HCT116 (cell line): ENCODE data around the gene BDKRB1. TPM values are rescaled to one million over a fixed set of nuclear protein-coding genes. Genes with fewer than 3 reads are reported as not detected.

Experiments
- ATAC-seq: fragments of 200-7000 bp; cut with Tn5 transposase; 2 replicates; pipeline ENCODE4 v1.9.1; 2020; ENCODE audit warnings: mild to moderate bottlenecking, moderate library complexity
- BruUV-seq: library from RNA; stranded (reverse); fragments of 400-500 nt; replicated peaks from 2 replicates; lab custom pipeline; 2021; lab: Mats Ljungman, UMichigan
- CTCF ChIA-PET: fragments of 300-600 bp; sonication (Branson Sonifier 250); formaldehyde crosslinking; loops from one replicate; lab custom pipeline; 2021; ENCODE audit warnings: antibody characterized with exemption; lab: Charles Lee
- POLR2A ChIA-PET: fragments of 300-600, 350-600 bp; sonication (Branson Sonifier 250); formaldehyde crosslinking; loops from one replicate; lab custom pipeline; 2021; ENCODE audit warnings: antibody characterized with exemption; lab: Charles Lee
- RAD21 ChIA-PET, 2 experiments: fragments of 300-600 bp; sonication (Branson Sonifier 250); formaldehyde crosslinking; loops; one replicate each; lab custom pipeline; 2023; ENCODE audit warnings: low total read pairs in 2 of 2; ENCODE audit not compliant: uncharacterized antibody in 2 of 2, unreplicated experiment in 2 of 2, low non-redundant PET in 1 of 2; lab: Charles Lee
- DNase-seq: peaks from one replicate; pipeline ENCODE4 v3.0.0-alpha.2; 2010; ENCODE audit warnings: low read depth, low spot score
- H2AFZ ChIP-seq: fragments of 200-600 bp; shearing (Covaris generic), sonication (generic); 2 replicates; pipeline ENCODE4 v1.6.1; 2017; ENCODE audit warnings: low read depth, mixed run types, mixed read lengths, antibody characterized with exemption, low read length; ENCODE audit not compliant: poor library complexity, severe bottlenecking
- H3K27ac ChIP-seq: 2 replicates; pipeline ENCODE4 v1.5.1; 2012; ENCODE audit warnings: low read depth, low read length
- H3K27me3 ChIP-seq: fragments of 200-600 bp; sonication (generic); 2 replicates; pipeline ENCODE4 v1.6.1; 2016; ENCODE audit warnings: mixed run types, low read length, mixed read lengths; ENCODE audit not compliant: insufficient read depth
- H3K36me3 ChIP-seq, 2 experiments: fragments of 200-500 bp in 1 of 2; fragments of 200-600 bp in 1 of 2; sonication (Bioruptor generic) in 1 of 2; sonication (generic) in 1 of 2; 2 replicates each; pipeline versions ENCODE4 v1.5.1 to v1.6.1; 2014 to 2016; ENCODE audit warnings: low read length in 2 of 2, inconsistent platforms in 1 of 2, mixed read lengths in 1 of 2, mixed run types in 1 of 2; ENCODE audit not compliant: insufficient read depth in 2 of 2, control insufficient read depth in 1 of 2
- H3K4me1 ChIP-seq, 2 experiments: fragments of 200-600 bp in 1 of 2; sonication (generic) in 1 of 2; 2 replicates each; pipeline versions ENCODE4 v1.5.1 to v1.6.1; 2012 to 2017; ENCODE audit warnings: low read length in 2 of 2, inconsistent platforms in 1 of 2, mild to moderate bottlenecking in 1 of 2, mixed read lengths in 1 of 2, mixed run types in 1 of 2, moderate library complexity in 1 of 2; ENCODE audit not compliant: insufficient read depth in 2 of 2, control insufficient read depth in 1 of 2
- H3K4me2 ChIP-seq: fragments of 200-600 bp; sonication (generic); 2 replicates; pipeline ENCODE4 v1.6.1; 2017; ENCODE audit warnings: mixed run types, low read length, mixed read lengths
- H3K4me3 ChIP-seq, 2 experiments: fragments of 200-600 bp in 1 of 2; sonication (generic) in 1 of 2; replicated peaks in 1 of 2; 2 replicates each; pipeline ENCODE4 v1.5.1; 2011 to 2016; ENCODE audit warnings: low read length in 2 of 2, control low read depth in 1 of 2, low read depth in 1 of 2, mild to moderate bottlenecking in 1 of 2, mixed read lengths in 1 of 2, mixed run types in 1 of 2
- H3K79me2 ChIP-seq: fragments of 200-600 bp; sonication (generic); 2 replicates; pipeline ENCODE4 v1.6.1; 2017; ENCODE audit warnings: mild to moderate bottlenecking, mixed run types, low read length, moderate library complexity, mixed read lengths; ENCODE audit not compliant: insufficient read depth
- H3K9ac ChIP-seq: fragments of 200-600 bp; sonication (generic); 2 replicates; pipeline ENCODE4 v1.6.1; 2016; ENCODE audit warnings: low read length, mixed read lengths
- H3K9me2 ChIP-seq: fragments of 200-600 bp; sonication (generic), shearing (Covaris generic); 2 replicates; pipeline ENCODE4 v1.6.1; 2017; ENCODE audit warnings: mixed run types, mild to moderate bottlenecking, moderate library complexity; ENCODE audit not compliant: insufficient read depth
- H3K9me3 ChIP-seq, 2 experiments: fragments of 200-500 bp in 1 of 2; fragments of 200-600 bp in 1 of 2; sonication (Bioruptor generic) in 1 of 2; sonication (generic) in 1 of 2; 2 replicates each; pipeline ENCODE4 v1.6.1; 2014 to 2017; ENCODE audit warnings: low read length in 2 of 2, mixed read lengths in 2 of 2, inconsistent platforms in 1 of 2, low read depth in 1 of 2, mild to moderate bottlenecking in 1 of 2, mixed run types in 1 of 2, moderate library complexity in 1 of 2; ENCODE audit not compliant: control insufficient read depth in 1 of 2, insufficient read depth in 1 of 2
- H4K20me1 ChIP-seq: fragments of 200-600 bp; sonication (generic), shearing (Covaris generic); 2 replicates; pipeline ENCODE4 v1.6.1; 2017; ENCODE audit warnings: mixed run types, mild to moderate bottlenecking, moderate library complexity; ENCODE audit not compliant: insufficient read depth
- CBX3 ChIP-seq: IDR thresholded peaks from 2 replicates; pipeline ENCODE4 v1.6.1; 2012; ENCODE audit warnings: low read depth
- ELF1 ChIP-seq: IDR thresholded peaks from 2 replicates; pipeline ENCODE4 v1.6.1; 2012; ENCODE audit warnings: low read depth, borderline replicate concordance
- EZH2phosphoT487 ChIP-seq: fragments of 200-600 bp; IDR thresholded peaks from 2 replicates; pipeline ENCODE4 v1.6.1; 2018; ENCODE audit warnings: antibody characterized with exemption, borderline replicate concordance
- FOSL1 ChIP-seq: IDR thresholded peaks from 2 replicates; pipeline ENCODE4 v1.6.1; 2012; ENCODE audit warnings: low read depth
- JUND ChIP-seq: IDR thresholded peaks from 2 replicates; pipeline ENCODE4 v1.6.1; 2012
- POLR2A ChIP-seq: IDR thresholded peaks from 2 replicates; pipeline ENCODE4 v1.7.0; 2011; ENCODE audit warnings: borderline replicate concordance; ENCODE audit not compliant: insufficient read depth, insufficient read length; ENCODE audit errors: extremely low read depth
- RAD21 ChIP-seq: IDR thresholded peaks from 2 replicates; pipeline ENCODE4 v1.6.1; 2012; ENCODE audit warnings: low read depth, mild to moderate bottlenecking
- SIN3A ChIP-seq: IDR thresholded peaks from 2 replicates; pipeline ENCODE4 v1.6.1; 2012; ENCODE audit warnings: low read depth
- SP1 ChIP-seq: IDR thresholded peaks from 2 replicates; pipeline ENCODE4 v1.6.1; 2012; ENCODE audit warnings: low read depth
- SRF ChIP-seq: IDR thresholded peaks from 2 replicates; pipeline ENCODE4 v1.6.1; 2012; ENCODE audit warnings: low read depth
- TCF7L2 ChIP-seq: IDR thresholded peaks from 2 replicates; pipeline ENCODE4 v1.7.0; 2011; ENCODE audit warnings: borderline replicate concordance, inconsistent platforms; ENCODE audit not compliant: insufficient read depth, insufficient read length; ENCODE audit errors: extremely low read depth
- intact Hi-C: fragments of 100-400 bp; cut with micrococcal nuclease; formaldehyde crosslinking; loops from 2 replicates; pipeline ENCODE4 v1.10.0; 2022
- total RNA-seq: library from RNA; stranded (reverse); gene quantifications from one replicate; pipeline ENCODE4 v1.2.1, GENCODE V29; 2021; ENCODE audit not compliant: unreplicated experiment
- TF ChIP-seq, protein P1 (sequence below): IDR thresholded peaks from 2 replicates; pipeline ENCODE4 v1.6.1; 2012; ENCODE audit warnings: low read depth
- TF ChIP-seq, protein P2 (sequence below): IDR thresholded peaks from 2 replicates; pipeline ENCODE4 v1.6.1; 2012

The BDKRB1 gene
- total RNA-seq, 1 experiment from 2014 or later, result not detected

DNA sequence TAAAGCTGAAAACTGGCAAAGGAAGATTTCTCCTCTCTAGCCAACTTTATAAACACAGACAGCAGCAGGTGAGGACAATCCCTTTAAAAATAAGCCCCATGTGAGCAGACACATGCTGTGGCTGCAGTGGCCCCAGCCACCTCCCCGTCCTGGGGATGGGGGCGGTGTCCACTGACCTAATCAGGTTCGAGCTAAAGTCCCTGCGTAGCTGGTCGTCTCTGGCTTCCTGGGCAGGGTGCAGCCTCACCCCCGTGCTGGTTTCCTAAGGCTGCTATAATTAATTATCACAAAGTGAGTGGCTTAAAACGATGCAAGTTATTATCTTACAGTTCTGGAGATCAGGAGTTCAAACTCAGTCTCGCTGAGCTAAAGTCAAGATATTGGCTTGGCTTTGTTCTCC lies 1.0 kb downstream of the BDKRB1 start:
- DNase-seq, result no peak
- POLR2A ChIA-PET, result no interaction called here
- Histone ChIP-seq H3K27me3 (peaks cover 41% of the 10 kb centered on the region), H3K4me1 (peaks cover 0 to 8% of the 10 kb centered on the region in 2 experiments; a peak in 1 of 4 replicates), H3K9me2 (no peaks in the 10 kb centered on the region), H3K27ac (no peak overlapping the region), H3K4me3 (no peak overlapping the region), H2AFZ (no peak overlapping the region), H3K79me2 (no peaks in the 10 kb centered on the region), H3K36me3 (no peaks in the 10 kb centered on the region), H3K9ac (no peak overlapping the region), H3K4me2 (no peak overlapping the region), H3K9me3 (no peaks in the 10 kb centered on the region), H4K20me1 (no peaks in the 10 kb centered on the region)
- intact Hi-C loops, result no loop called here
- no TSS peak for BruUV-seq
- RAD21 ChIA-PET, result no interaction called here
- TF ChIP-seq RAD21 (no peak), TCF7L2 (no peak), SP1 (no peak)
- no peak for ATAC-seq
- CTCF ChIA-PET, result no interaction called here

- Histone ChIP-seq H3K4me2 (no peak overlapping the region), H3K9me2 (no peaks in the 10 kb centered on the region), H3K79me2 (no peaks in the 10 kb centered on the region), H3K27ac (no peak overlapping the region), H3K9ac (no peak overlapping the region), H3K27me3 (peaks cover 41% of the 10 kb centered on the region), H3K4me1 (peaks cover 0 to 6% of the 10 kb centered on the region in 2 experiments; a peak in 1 of 4 replicates), H3K36me3 (no peaks in the 10 kb centered on the region), H3K9me3 (no peaks in the 10 kb centered on the region), H4K20me1 (no peaks in the 10 kb centered on the region), H2AFZ (no peak overlapping the region), H3K4me3 (no peak overlapping the region)
- no TSS peak for BruUV-seq
- CTCF ChIA-PET, result no interaction called here
- no peak for DNase-seq
- no peak for TF ChIP-seq SRF
- TF ChIP-seq FOSL1, result no peak
- no peak for TF ChIP-seq EZH2phosphoT487
- TF ChIP-seq, protein P1, sequence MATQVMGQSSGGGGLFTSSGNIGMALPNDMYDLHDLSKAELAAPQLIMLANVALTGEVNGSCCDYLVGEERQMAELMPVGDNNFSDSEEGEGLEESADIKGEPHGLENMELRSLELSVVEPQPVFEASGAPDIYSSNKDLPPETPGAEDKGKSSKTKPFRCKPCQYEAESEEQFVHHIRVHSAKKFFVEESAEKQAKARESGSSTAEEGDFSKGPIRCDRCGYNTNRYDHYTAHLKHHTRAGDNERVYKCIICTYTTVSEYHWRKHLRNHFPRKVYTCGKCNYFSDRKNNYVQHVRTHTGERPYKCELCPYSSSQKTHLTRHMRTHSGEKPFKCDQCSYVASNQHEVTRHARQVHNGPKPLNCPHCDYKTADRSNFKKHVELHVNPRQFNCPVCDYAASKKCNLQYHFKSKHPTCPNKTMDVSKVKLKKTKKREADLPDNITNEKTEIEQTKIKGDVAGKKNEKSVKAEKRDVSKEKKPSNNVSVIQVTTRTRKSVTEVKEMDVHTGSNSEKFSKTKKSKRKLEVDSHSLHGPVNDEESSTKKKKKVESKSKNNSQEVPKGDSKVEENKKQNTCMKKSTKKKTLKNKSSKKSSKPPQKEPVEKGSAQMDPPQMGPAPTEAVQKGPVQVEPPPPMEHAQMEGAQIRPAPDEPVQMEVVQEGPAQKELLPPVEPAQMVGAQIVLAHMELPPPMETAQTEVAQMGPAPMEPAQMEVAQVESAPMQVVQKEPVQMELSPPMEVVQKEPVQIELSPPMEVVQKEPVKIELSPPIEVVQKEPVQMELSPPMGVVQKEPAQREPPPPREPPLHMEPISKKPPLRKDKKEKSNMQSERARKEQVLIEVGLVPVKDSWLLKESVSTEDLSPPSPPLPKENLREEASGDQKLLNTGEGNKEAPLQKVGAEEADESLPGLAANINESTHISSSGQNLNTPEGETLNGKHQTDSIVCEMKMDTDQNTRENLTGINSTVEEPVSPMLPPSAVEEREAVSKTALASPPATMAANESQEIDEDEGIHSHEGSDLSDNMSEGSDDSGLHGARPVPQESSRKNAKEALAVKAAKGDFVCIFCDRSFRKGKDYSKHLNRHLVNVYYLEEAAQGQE, result no peak
- no peak for TF ChIP-seq SP1
- TF ChIP-seq POLR2A, result no peak
- no peak for TF ChIP-seq SIN3A
- TF ChIP-seq, protein P2, sequence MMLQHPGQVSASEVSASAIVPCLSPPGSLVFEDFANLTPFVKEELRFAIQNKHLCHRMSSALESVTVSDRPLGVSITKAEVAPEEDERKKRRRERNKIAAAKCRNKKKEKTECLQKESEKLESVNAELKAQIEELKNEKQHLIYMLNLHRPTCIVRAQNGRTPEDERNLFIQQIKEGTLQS, result no peak
- no peak for TF ChIP-seq TCF7L2
- no peak for TF ChIP-seq JUND
- TF ChIP-seq CBX3, result no peak
- TF ChIP-seq ELF1, result no peak
- no peak for ATAC-seq
- POLR2A ChIA-PET, result no interaction called here
- intact Hi-C loops, result no loop called here
- RAD21 ChIA-PET, result interaction anchor here in 1 of 2 experiments (0.7 kb wide), 1 partner anchor 46 kb away, joined by 4 read pairs; no protein-coding TSS in a partner anchor
These were observed 1.9 kb downstream of the BDKRB1 start for GRCh38 chr14:96257900-96258299.
